Panc1 (cell line): ENCODE measurements around the gene DHRS7. TPM values are rescaled to one million over a fixed set of nuclear protein-coding genes. Genes with fewer than 3 reads are reported as not detected.

ENCODE experiments used
- ATAC-seq: fragments of 200-7000 bp; cut with Tn5 transposase; 2 replicates; pipeline ENCODE4 v1.9.1; 2020; ENCODE audit warnings: mild to moderate bottlenecking, moderate library complexity
- BruUV-seq: library from RNA; stranded (reverse); fragments of 400-500 nt; replicated peaks from 2 replicates; lab custom pipeline; 2021; lab: Mats Ljungman, UMichigan
- CTCF ChIA-PET: fragments of 300-600 bp; sonication (Branson Sonifier 250); formaldehyde crosslinking; loops from one replicate; lab custom pipeline; 2022; ENCODE audit warnings: antibody characterized with exemption; lab: Charles Lee
- POLR2A ChIA-PET: fragments of 300-600 bp; sonication (Branson Sonifier 250); formaldehyde crosslinking; loops from one replicate; lab custom pipeline; 2022; ENCODE audit warnings: antibody characterized with exemption; lab: Charles Lee
- DNase-seq: peaks from one replicate; pipeline ENCODE4 v3.0.0-alpha.2; 2010; ENCODE audit warnings: low read depth, low spot score
- H3K27ac ChIP-seq: 2 replicates; pipeline ENCODE4 v1.5.1; 2011; ENCODE audit warnings: mild to moderate bottlenecking, low read length, inconsistent platforms
- H3K27me3 ChIP-seq: fragments of 200-500 bp; sonication (Bioruptor generic); 2 replicates; pipeline ENCODE4 v1.6.0; 2014; ENCODE audit warnings: low read length, inconsistent platforms; ENCODE audit not compliant: control insufficient read depth, insufficient read depth
- H3K36me3 ChIP-seq: fragments of 200-500 bp; sonication (Bioruptor generic); 2 replicates; pipeline ENCODE4 v1.5.1; 2014; ENCODE audit warnings: inconsistent platforms, mild to moderate bottlenecking, low read length, moderate library complexity; ENCODE audit not compliant: control insufficient read depth, insufficient read depth
- H3K4me1 ChIP-seq: 2 replicates; pipeline ENCODE4 v1.5.1; 2011; ENCODE audit warnings: inconsistent platforms, mild to moderate bottlenecking, low read length, moderate library complexity; ENCODE audit not compliant: control insufficient read depth, insufficient read depth
- H3K4me3 ChIP-seq, 2 experiments: 2 replicates each; pipeline ENCODE4 v1.5.1; 2011 to 2012; ENCODE audit warnings: low read depth in 2 of 2, low read length in 2 of 2, mild to moderate bottlenecking in 2 of 2, inconsistent platforms in 1 of 2, moderate library complexity in 1 of 2
- H3K9me3 ChIP-seq: fragments of 200-500 bp; sonication (Bioruptor generic); 2 replicates; pipeline ENCODE4 v1.5.1; 2014; ENCODE audit warnings: low read depth, mild to moderate bottlenecking, inconsistent platforms, low read length, moderate library complexity; ENCODE audit not compliant: control insufficient read depth, insufficient read depth
- POLR2AphosphoS5 ChIP-seq: IDR thresholded peaks from 2 replicates; pipeline ENCODE4 v1.6.1; 2012; ENCODE audit warnings: mild to moderate bottlenecking, low read depth, low read length, moderate library complexity
- SIN3A ChIP-seq: IDR thresholded peaks from 2 replicates; pipeline ENCODE4 v1.6.1; 2012; ENCODE audit warnings: low read depth, mild to moderate bottlenecking, low read length, moderate library complexity, borderline replicate concordance; ENCODE audit not compliant: insufficient read depth
- TCF7L2 ChIP-seq: IDR thresholded peaks from 2 replicates; pipeline ENCODE4 v1.6.1; 2011; ENCODE audit warnings: mild to moderate bottlenecking, low read depth, low read length, inconsistent platforms
- in situ Hi-C: cut with HindIII; loops from 2 replicates; pipeline ENCODE4 v1.10.0; 2016; ENCODE audit warnings: low sequenced_read_pairs, low pct_unique_long_range_greater_than_20kb
- intact Hi-C: fragments of 100-400 bp; cut with micrococcal nuclease; formaldehyde crosslinking; loops from one replicate; pipeline ENCODE4 v1.10.0; 2022; ENCODE audit not compliant: unreplicated experiment
- total RNA-seq: library from RNA; stranded (reverse); gene quantifications from one replicate; pipeline ENCODE4 v1.2.1, GENCODE V29; 2021; ENCODE audit not compliant: unreplicated experiment
- TF ChIP-seq, protein P1 (sequence below): fragments of 450-650 bp; IDR thresholded peaks from 2 replicates; pipeline ENCODE4 v1.5.1; 2017; ENCODE audit warnings: mild to moderate bottlenecking
- TF ChIP-seq, protein P2 (sequence below), 2 experiments: IDR thresholded peaks; 2 replicates each; pipeline ENCODE4 v1.6.1; 2011 to 2012; ENCODE audit warnings: low read depth in 2 of 2, control low read depth in 1 of 2, low read length in 1 of 2, mild to moderate bottlenecking in 1 of 2, moderate library complexity in 1 of 2; ENCODE audit not compliant: insufficient read depth in 1 of 2

The DHRS7 gene
- total RNA-seq, 1 experiment from 2014 or later, result 34.5 TPM

DNA sequence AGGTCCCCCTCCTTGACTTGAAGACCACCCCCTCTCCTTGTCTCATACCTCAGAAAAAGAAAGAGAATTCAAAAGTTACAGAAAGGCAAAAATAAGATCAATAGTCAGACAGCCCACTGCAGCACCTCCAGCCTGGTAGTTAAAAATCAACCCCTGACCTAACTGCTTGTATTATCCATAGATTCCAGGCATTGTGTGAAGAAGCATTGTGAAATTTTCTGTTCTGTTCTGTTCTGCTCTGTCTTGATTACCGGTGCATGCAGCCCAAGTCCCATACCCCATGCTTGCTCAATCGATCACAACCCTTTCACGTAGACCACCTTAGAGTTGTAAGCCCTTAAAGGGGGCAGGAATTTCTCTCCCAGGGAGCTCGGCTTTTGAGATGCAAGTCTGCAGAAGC, 5.8 kb upstream of the DHRS7 start:
- ChIA-PET POLR2A (no interaction called here), CTCF (no interaction called here)
- intact Hi-C loops, result no loop called here
- no peaks in the 10 kb centered on the region for H3K27me3 ChIP-seq
- in situ Hi-C loops, result no loop called here
- DNase-seq, result no peak
- H3K27ac ChIP-seq, result no peak overlapping the region
- no peak overlapping the region for H3K4me3 ChIP-seq
- TF ChIP-seq SIN3A (no peak), TCF7L2 (no peak), POLR2AphosphoS5 (no peak)
- TF ChIP-seq, protein P1, sequence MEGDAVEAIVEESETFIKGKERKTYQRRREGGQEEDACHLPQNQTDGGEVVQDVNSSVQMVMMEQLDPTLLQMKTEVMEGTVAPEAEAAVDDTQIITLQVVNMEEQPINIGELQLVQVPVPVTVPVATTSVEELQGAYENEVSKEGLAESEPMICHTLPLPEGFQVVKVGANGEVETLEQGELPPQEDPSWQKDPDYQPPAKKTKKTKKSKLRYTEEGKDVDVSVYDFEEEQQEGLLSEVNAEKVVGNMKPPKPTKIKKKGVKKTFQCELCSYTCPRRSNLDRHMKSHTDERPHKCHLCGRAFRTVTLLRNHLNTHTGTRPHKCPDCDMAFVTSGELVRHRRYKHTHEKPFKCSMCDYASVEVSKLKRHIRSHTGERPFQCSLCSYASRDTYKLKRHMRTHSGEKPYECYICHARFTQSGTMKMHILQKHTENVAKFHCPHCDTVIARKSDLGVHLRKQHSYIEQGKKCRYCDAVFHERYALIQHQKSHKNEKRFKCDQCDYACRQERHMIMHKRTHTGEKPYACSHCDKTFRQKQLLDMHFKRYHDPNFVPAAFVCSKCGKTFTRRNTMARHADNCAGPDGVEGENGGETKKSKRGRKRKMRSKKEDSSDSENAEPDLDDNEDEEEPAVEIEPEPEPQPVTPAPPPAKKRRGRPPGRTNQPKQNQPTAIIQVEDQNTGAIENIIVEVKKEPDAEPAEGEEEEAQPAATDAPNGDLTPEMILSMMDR, result no peak
- TF ChIP-seq, protein P2, sequence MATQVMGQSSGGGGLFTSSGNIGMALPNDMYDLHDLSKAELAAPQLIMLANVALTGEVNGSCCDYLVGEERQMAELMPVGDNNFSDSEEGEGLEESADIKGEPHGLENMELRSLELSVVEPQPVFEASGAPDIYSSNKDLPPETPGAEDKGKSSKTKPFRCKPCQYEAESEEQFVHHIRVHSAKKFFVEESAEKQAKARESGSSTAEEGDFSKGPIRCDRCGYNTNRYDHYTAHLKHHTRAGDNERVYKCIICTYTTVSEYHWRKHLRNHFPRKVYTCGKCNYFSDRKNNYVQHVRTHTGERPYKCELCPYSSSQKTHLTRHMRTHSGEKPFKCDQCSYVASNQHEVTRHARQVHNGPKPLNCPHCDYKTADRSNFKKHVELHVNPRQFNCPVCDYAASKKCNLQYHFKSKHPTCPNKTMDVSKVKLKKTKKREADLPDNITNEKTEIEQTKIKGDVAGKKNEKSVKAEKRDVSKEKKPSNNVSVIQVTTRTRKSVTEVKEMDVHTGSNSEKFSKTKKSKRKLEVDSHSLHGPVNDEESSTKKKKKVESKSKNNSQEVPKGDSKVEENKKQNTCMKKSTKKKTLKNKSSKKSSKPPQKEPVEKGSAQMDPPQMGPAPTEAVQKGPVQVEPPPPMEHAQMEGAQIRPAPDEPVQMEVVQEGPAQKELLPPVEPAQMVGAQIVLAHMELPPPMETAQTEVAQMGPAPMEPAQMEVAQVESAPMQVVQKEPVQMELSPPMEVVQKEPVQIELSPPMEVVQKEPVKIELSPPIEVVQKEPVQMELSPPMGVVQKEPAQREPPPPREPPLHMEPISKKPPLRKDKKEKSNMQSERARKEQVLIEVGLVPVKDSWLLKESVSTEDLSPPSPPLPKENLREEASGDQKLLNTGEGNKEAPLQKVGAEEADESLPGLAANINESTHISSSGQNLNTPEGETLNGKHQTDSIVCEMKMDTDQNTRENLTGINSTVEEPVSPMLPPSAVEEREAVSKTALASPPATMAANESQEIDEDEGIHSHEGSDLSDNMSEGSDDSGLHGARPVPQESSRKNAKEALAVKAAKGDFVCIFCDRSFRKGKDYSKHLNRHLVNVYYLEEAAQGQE (IDR thresholded peaks at IDR 0.05; ENCODE audit: insufficient read depth in 1 of 2, low read depth in 2 of 2, low read length in 1 of 2), result no peak
- no peaks in the 10 kb centered on the region for H3K4me1 ChIP-seq
- no peak for ATAC-seq
- no peaks in the 10 kb centered on the region for H3K36me3 ChIP-seq
- H3K9me3 ChIP-seq, result no peaks in the 10 kb centered on the region
- BruUV-seq, result no TSS peak

DNA sequence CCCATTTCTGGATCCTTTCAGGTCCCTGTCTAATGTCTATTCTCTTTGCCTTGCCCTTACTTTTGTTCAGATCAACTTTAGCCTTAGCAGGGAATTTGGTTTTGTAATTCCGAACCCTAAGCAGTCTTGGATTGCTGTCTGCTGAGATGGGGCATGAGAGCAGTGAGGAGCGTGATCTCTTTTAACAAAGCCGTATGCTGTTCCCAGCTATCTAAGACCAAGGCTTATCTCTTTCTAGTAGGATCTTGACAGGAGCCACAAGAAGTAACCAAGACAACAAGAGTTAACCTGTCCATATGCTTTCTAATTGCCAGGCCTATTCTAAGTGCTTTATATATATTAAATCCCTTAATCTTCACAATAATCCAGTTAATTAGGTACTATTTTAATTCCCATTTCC, 4.5 kb upstream of the DHRS7 start:
- intact Hi-C loops, result loop anchor here (10.0 kb wide), 1 partner anchor 75 kb away; the partner anchor contains the start of gene PCNX4

More for the DNA sequence above, 4.5 kb upstream of the DHRS7 start:
- no peak for ATAC-seq
- TF ChIP-seq, protein P2 (IDR thresholded peaks at IDR 0.05; ENCODE audit: insufficient read depth in 1 of 2, low read depth in 2 of 2, low read length in 1 of 2), result no peak
- TF ChIP-seq TCF7L2 (no peak), SIN3A (no peak), POLR2AphosphoS5 (no peak)
- TF ChIP-seq, protein P1, result no peak
- H3K36me3 ChIP-seq, result no peaks in the 10 kb centered on the region; the same call in 1 of the 2 replicates
- in situ Hi-C loops, result no loop called here
- CTCF ChIA-PET, result no interaction called here
- BruUV-seq, result no TSS peak
- DNase-seq, result no peak
- no peaks in the 10 kb centered on the region for H3K9me3 ChIP-seq
- H3K27me3 ChIP-seq, result no peaks in the 10 kb centered on the region
- POLR2A ChIA-PET, result no interaction called here
- no peak overlapping the region for H3K27ac ChIP-seq
- H3K4me3 ChIP-seq, result no peak overlapping the region
- H3K4me1 ChIP-seq, result no peaks in the 10 kb centered on the region
